Liver (tissue), 9 donors: Measurements from ENCODE around the gene TMPRSS3. TPM values are rescaled to one million over a fixed set of nuclear protein-coding genes. Genes with fewer than 3 reads are reported as not detected.

Source experiments
- DNase-seq: peaks from one replicate; pipeline ENCODE4 v3.0.0-alpha.2; 2017; ENCODE audit warnings: low spot score
- H3K27ac ChIP-seq, 2 donors: one replicate each; pipeline ENCODE4 v1.7.0; 2013; ENCODE audit warnings: inconsistent platforms in 2 of 2, low read length in 2 of 2, control low read depth in 1 of 2, low read depth in 1 of 2, mild to moderate bottlenecking in 1 of 2
- H3K27me3 ChIP-seq, 4 donors: one replicate each; pipeline versions ENCODE4 v1.6.1 to v1.7.0; 2013; ENCODE audit warnings: low read length in 3 of 4, inconsistent platforms in 1 of 4, mild to moderate bottlenecking in 1 of 4, moderate library complexity in 1 of 4; ENCODE audit not compliant: control insufficient read depth in 4 of 4, insufficient read depth in 4 of 4
- H3K36me3 ChIP-seq, 4 donors: one replicate each; pipeline versions ENCODE4 v1.6.1 to v1.7.0; 2013; ENCODE audit warnings: low read length in 3 of 4, mild to moderate bottlenecking in 3 of 4, low read depth in 1 of 4, moderate library complexity in 1 of 4; ENCODE audit not compliant: control insufficient read depth in 4 of 4, insufficient read depth in 3 of 4
- H3K4me1 ChIP-seq, 4 donors: one replicate each; pipeline versions ENCODE4 v1.6.1 to v1.7.0; 2013; ENCODE audit warnings: low read length in 3 of 4, mild to moderate bottlenecking in 3 of 4, moderate library complexity in 1 of 4; ENCODE audit not compliant: control insufficient read depth in 4 of 4, insufficient read depth in 4 of 4
- H3K4me3 ChIP-seq, 3 donors: one replicate each; pipeline versions ENCODE4 v1.6.1 to v1.7.0; 2013; ENCODE audit warnings: low read length in 3 of 3, control low read depth in 1 of 3, low read depth in 1 of 3, mild to moderate bottlenecking in 1 of 3
- H3K9ac ChIP-seq, 2 donors: one replicate each; pipeline ENCODE4 v1.7.0; 2013; ENCODE audit warnings: low read length in 2 of 2, mild to moderate bottlenecking in 2 of 2, moderate library complexity in 2 of 2, control low read depth in 1 of 2, low read depth in 1 of 2
- H3K9me3 ChIP-seq, 4 donors: one replicate each; pipeline versions ENCODE4 v1.6.1 to v1.7.0; 2013; ENCODE audit warnings: low read length in 3 of 4; ENCODE audit not compliant: control insufficient read depth in 4 of 4
- EGR1 ChIP-seq, 2 donors: IDR thresholded peaks; 2 replicates each; pipeline ENCODE4 v1.6.1; 2016 to 2018; ENCODE audit warnings: antibody characterized with exemption in 2 of 2, low read depth in 2 of 2
- FOXA2 ChIP-seq: IDR thresholded peaks from 2 replicates; pipeline ENCODE4 v1.6.1; 2016; ENCODE audit warnings: antibody characterized with exemption
- GABPA ChIP-seq, 2 donors: IDR thresholded peaks in 1 of 2; conservative IDR thresholded peaks in 1 of 2; 2 replicates each; pipeline ENCODE4 v1.6.1; 2016; ENCODE audit warnings: antibody characterized with exemption in 2 of 2, mild to moderate bottlenecking in 1 of 2, moderate library complexity in 1 of 2
- HNF4A ChIP-seq, 2 donors: conservative IDR thresholded peaks; 2 replicates each; pipeline ENCODE4 v1.6.1; 2016; ENCODE audit warnings: antibody characterized with exemption in 2 of 2, mild to moderate bottlenecking in 2 of 2
- HNF4G ChIP-seq: IDR thresholded peaks from 2 replicates; pipeline ENCODE4 v1.6.1; 2016; ENCODE audit warnings: antibody characterized with exemption
- NR2F2 ChIP-seq: IDR thresholded peaks from 2 replicates; pipeline ENCODE4 v1.6.1; 2016; ENCODE audit warnings: antibody characterized with exemption
- RXRA ChIP-seq, 2 donors: IDR thresholded peaks; 2 replicates each; pipeline ENCODE4 v1.6.1; 2017 to 2018; ENCODE audit warnings: antibody characterized with exemption in 2 of 2, mild to moderate bottlenecking in 1 of 2
- SP1 ChIP-seq: IDR thresholded peaks from 2 replicates; pipeline ENCODE4 v1.6.1; 2018; ENCODE audit warnings: antibody characterized with exemption, mild to moderate bottlenecking
- WGBS: extraction: QIAGEN DNeasy Blood & Tissue Kit; methylation state at CpG from one replicate; pipeline ENCODE4 v1.1.7; 2013; 5-methylcytosine and 5-hydroxymethylcytosine counted together
- polyA plus RNA-seq, 2 donors: library from polyadenylated mRNA; stranded (reverse) in 1 of 2; unstranded in 1 of 2; fragments of 200-250 nt in 1 of 2; fragments of >200 nt in 1 of 2; fragmentation: Nextera tagmentation in 1 of 2; extraction: Ambion mirVana in 1 of 2; gene quantifications; one replicate each; pipeline versions ENCODE4 v1.2.1 to v1.2.3, GENCODE V29; 2013 to 2015
- total RNA-seq, 2 donors: library from RNA; depleted of rRNA; stranded (reverse); fragments of >200 nt; gene quantifications; one replicate each; pipeline ENCODE4 v1.2.3, GENCODE V29; 2014
- TF ChIP-seq, protein P1 (sequence below): fragments of 150-350 bp; IDR thresholded peaks from 2 replicates; pipeline ENCODE4 v1.5.1; 2017; ENCODE audit warnings: improper control_type of control experiment, low read depth, low read length; ENCODE audit not compliant: missing input control
- TF ChIP-seq, protein P2 (sequence below): IDR thresholded peaks from 2 replicates; pipeline ENCODE4 v1.6.1; 2016; ENCODE audit warnings: antibody characterized with exemption, mild to moderate bottlenecking
- TF ChIP-seq, protein P3 (sequence below): IDR thresholded peaks from 2 replicates; pipeline ENCODE4 v1.6.1; 2016; ENCODE audit warnings: antibody characterized with exemption
- donor health status: healthy.
- donor health status: healthy.
- donor health status: healthy.
- donor health status: healthy.
- donor health status: healthy.

The TMPRSS3 gene
- total and polyA plus RNA-seq, 4 donors = 0.25 to 0.50 TPM; not detected in 2

DNA sequence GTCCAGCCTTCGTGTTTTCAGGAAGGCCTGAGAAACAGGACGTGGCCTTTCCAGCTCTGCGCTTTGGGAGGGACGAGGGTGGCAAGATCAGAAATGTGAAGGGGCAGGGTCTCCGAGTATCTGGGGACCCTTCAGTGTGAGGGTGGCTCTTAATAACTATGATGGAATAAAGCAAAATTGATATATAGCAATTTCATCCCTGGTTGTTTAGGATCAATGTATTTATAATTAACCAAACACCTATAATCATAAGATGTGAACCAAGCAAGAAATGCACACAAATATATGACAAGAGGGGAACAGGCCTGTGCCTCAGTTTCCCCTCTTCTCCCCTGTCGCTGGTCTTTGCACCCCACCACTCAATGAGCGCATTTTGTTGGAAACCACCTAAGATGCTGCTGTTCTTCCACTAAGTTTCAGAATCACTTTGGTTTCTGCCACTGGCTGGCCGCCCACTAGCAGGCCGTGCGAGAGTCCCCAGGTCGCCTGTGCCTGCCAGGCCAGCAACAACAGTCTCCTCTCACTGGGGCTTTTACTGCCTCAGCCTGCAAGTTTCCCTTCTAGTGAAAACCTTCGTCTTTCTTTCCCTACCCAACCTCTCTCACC is 44.4 kb upstream of the TMPRSS3 start:
- H3K9ac ChIP-seq = no peak overlapping the region
- DNase-seq = no peak
- H3K4me3 ChIP-seq = no peak overlapping the region
- 81% methylated on average over 12 of the region's 12 CpGs for WGBS
- no peak for TF ChIP-seq SP1
- no peak overlapping the region for H3K27ac ChIP-seq
- no peaks in the 10 kb centered on the region for H3K4me1 ChIP-seq
- no peaks in the 10 kb centered on the region for H3K36me3 ChIP-seq
- peaks cover 0 to 3% (median 0%) of the 10 kb centered on the region in 4 donors for H3K27me3 ChIP-seq
- no peaks in the 10 kb centered on the region for H3K9me3 ChIP-seq

DNA sequence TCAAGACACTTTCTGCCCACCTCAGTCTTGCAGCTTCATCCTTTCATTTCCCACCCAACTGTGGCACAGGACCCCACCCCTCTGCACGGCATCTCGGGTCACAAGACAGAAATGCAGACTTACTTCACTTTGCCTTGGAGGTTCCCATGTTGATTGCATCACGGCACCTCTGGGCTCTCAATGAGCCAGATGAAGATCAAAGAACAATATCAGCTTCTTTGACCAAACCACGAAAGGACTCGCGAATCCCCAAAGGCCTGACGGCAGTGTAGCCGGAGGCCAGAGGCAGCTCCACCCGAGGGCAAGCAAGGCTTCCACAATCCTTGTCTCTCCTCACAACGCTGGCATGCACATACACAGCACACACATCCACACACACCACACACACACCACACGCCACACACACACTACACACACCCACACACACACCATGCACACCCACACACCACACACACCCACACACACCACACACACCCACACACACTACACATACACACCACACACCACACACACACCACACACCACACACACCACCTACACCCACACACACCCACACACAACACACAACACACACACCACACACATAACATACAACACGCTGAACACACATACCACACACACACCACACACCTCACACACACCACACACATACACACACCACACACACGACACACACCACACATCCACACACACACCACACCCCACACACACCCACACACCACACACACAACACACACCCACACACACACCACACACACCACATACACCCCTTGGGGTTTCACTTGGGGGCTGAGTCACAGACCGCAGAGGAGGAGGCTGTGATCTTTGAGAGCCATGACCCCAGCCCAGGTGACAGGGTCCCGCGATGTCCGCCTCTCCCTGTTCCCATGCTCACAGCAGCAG is 43.7 kb upstream of the TMPRSS3 start:
- Histone ChIP-seq H3K36me3 (no peaks in the 10 kb centered on the region), H3K9ac (no peak overlapping the region), H3K9me3 (no peaks in the 10 kb centered on the region), H3K4me3 (no peak overlapping the region), H3K27me3 (peaks cover 0 to 3% (median 0%) of the 10 kb centered on the region in 4 donors), H3K4me1 (no peaks in the 10 kb centered on the region), H3K27ac (no peak overlapping the region)
- no peak for DNase-seq
- TF ChIP-seq RXRA (IDR thresholded peaks at IDR 0.05) = no peak
- TF ChIP-seq, protein P1, sequence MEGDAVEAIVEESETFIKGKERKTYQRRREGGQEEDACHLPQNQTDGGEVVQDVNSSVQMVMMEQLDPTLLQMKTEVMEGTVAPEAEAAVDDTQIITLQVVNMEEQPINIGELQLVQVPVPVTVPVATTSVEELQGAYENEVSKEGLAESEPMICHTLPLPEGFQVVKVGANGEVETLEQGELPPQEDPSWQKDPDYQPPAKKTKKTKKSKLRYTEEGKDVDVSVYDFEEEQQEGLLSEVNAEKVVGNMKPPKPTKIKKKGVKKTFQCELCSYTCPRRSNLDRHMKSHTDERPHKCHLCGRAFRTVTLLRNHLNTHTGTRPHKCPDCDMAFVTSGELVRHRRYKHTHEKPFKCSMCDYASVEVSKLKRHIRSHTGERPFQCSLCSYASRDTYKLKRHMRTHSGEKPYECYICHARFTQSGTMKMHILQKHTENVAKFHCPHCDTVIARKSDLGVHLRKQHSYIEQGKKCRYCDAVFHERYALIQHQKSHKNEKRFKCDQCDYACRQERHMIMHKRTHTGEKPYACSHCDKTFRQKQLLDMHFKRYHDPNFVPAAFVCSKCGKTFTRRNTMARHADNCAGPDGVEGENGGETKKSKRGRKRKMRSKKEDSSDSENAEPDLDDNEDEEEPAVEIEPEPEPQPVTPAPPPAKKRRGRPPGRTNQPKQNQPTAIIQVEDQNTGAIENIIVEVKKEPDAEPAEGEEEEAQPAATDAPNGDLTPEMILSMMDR = no peak
- WGBS = 77% methylated on average over 17 of the region's 17 CpGs

DNA sequence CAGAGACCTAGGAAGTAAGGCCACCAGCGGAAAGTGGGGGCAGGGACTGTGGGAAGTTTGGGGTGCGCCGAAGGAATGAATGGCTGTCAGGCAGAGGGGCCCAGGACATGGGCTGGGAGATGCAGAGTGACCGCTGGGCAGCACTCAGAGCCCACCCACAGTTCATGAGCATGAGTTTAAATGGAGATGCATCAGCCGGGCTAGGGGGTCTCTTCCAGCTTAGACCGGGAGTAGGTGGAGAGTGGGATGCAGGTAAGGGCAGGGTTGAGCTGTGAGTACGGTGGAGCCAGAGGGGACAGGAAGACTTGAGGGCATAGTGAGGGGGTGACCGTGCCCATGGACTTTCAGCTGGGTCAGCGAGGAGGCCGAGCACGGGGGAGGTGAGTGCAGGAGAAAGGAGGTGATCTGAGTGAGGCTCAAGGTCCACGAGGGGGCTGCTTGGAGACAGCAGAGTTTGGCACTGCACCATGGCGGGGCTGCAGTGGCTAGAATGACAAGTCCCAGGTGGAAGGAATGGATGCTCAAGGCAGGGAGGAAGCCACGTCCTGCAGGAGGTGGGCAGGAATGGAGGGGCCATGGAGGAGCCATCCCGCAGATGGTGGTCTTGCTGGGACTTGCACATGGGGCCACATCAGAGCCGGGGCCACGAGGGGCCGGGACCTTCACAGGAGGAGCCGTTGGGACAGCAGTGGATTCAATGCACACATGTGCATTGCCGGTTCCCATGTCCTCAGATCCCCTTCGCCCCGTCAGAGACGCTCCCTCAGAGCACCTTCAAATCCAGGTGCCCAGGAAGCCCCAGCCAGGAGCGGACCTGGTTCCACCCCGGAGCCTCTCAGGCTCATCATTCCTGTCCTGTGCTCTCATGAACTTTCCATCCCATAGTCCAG is 42.7 kb upstream of the TMPRSS3 start:
- Histone ChIP-seq H3K4me3 (no peak overlapping the region), H3K9ac (no peak overlapping the region), H3K36me3 (no peaks in the 10 kb centered on the region), H3K27me3 (peaks cover 0 to 3% (median 0%) of the 10 kb centered on the region in 4 donors), H3K27ac (no peak overlapping the region), H3K9me3 (no peaks in the 10 kb centered on the region), H3K4me1 (no peaks in the 10 kb centered on the region)
- TF ChIP-seq SP1 = no peak
- TF ChIP-seq, protein P2, sequence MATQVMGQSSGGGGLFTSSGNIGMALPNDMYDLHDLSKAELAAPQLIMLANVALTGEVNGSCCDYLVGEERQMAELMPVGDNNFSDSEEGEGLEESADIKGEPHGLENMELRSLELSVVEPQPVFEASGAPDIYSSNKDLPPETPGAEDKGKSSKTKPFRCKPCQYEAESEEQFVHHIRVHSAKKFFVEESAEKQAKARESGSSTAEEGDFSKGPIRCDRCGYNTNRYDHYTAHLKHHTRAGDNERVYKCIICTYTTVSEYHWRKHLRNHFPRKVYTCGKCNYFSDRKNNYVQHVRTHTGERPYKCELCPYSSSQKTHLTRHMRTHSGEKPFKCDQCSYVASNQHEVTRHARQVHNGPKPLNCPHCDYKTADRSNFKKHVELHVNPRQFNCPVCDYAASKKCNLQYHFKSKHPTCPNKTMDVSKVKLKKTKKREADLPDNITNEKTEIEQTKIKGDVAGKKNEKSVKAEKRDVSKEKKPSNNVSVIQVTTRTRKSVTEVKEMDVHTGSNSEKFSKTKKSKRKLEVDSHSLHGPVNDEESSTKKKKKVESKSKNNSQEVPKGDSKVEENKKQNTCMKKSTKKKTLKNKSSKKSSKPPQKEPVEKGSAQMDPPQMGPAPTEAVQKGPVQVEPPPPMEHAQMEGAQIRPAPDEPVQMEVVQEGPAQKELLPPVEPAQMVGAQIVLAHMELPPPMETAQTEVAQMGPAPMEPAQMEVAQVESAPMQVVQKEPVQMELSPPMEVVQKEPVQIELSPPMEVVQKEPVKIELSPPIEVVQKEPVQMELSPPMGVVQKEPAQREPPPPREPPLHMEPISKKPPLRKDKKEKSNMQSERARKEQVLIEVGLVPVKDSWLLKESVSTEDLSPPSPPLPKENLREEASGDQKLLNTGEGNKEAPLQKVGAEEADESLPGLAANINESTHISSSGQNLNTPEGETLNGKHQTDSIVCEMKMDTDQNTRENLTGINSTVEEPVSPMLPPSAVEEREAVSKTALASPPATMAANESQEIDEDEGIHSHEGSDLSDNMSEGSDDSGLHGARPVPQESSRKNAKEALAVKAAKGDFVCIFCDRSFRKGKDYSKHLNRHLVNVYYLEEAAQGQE = no peak
- TF ChIP-seq, protein P1 = no peak
- TF ChIP-seq HNF4A (conservative IDR thresholded peaks at IDR 0.05) = no peak
- TF ChIP-seq, protein P3, sequence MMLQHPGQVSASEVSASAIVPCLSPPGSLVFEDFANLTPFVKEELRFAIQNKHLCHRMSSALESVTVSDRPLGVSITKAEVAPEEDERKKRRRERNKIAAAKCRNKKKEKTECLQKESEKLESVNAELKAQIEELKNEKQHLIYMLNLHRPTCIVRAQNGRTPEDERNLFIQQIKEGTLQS = no peak
- TF ChIP-seq HNF4G = no peak
- no peak for TF ChIP-seq NR2F2
- TF ChIP-seq EGR1 (IDR thresholded peaks at IDR 0.05; ENCODE audit: low read depth in 2 of 2) = no peak
- TF ChIP-seq FOXA2 = no peak
- no peak for TF ChIP-seq GABPA (IDR thresholded peaks at IDR 0.05 in 1 of 2, conservative IDR thresholded peaks at IDR 0.05 in 1 of 2)
- no peak for DNase-seq
- 83% methylated on average over 25 of the region's 25 CpGs for WGBS
